Thyroid gland (tissue), 4 donors: Measurements from ENCODE around the gene TIAM2. TPM values are rescaled to one million over a fixed set of nuclear protein-coding genes. Genes with fewer than 3 reads are reported as not detected.

Experiments used
- DNase-seq, 2 donors: peaks; one replicate each; pipeline ENCODE4 v3.0.0-alpha.2; 2019
- H3K27ac ChIP-seq, 3 donors: fragments of 200-600 bp; sonication (generic); 1 replicate in 2 of 3; 2 replicates in 1 of 3; pipeline ENCODE4 v1.5.1; 2016 to 2019; ENCODE audit warnings: mild to moderate bottlenecking in 1 of 3, moderate library complexity in 1 of 3
- H3K27me3 ChIP-seq: fragments of 200-600 bp; sonication (generic); one replicate; pipeline ENCODE4 v1.5.1; 2019
- H3K36me3 ChIP-seq, 2 donors: fragments of 200-600 bp; sonication (generic); one replicate each; pipeline ENCODE4 v1.5.1; 2016 to 2019
- H3K4me1 ChIP-seq, 2 donors: fragments of 200-600 bp; sonication (generic); one replicate each; pipeline ENCODE4 v1.5.1; 2017 to 2019
- H3K4me3 ChIP-seq, 3 donors: fragments of 200-600 bp; sonication (generic); replicated peaks in 1 of 3; 1 replicate in 2 of 3; 2 replicates in 1 of 3; pipeline ENCODE4 v1.5.1; 2016; ENCODE audit warnings: mild to moderate bottlenecking in 1 of 3
- H3K9me3 ChIP-seq: fragments of 200-600 bp; sonication (generic); one replicate; pipeline ENCODE4 v1.5.1; 2017
- POLR2A ChIP-seq, 2 donors: fragments of 450-650 bp; IDR thresholded peaks; one replicate each; pipeline ENCODE4 v1.6.1; 2017; ENCODE audit warnings: antibody characterized with exemption in 2 of 2, mild to moderate bottlenecking in 2 of 2, moderate library complexity in 1 of 2
- WGBS, 2 donors: methylation state at CpG; one replicate each; pipeline ENCODE4 v1.1.5; 2017; 5-methylcytosine and 5-hydroxymethylcytosine counted together
- intact Hi-C: fragments of 100-400 bp; cut with DNase I; formaldehyde crosslinking; loops from one replicate; pipeline ENCODE4 v1.15.1; 2023
- total RNA-seq, 4 donors: library from RNA; depleted of rRNA; stranded (reverse); fragments of >200 nt; gene quantifications; one replicate each; pipeline ENCODE4 v1.2.3, GENCODE V29; 2016
- TF ChIP-seq, protein P1 (sequence below), 6 experiments: fragments of 200-600 bp in 3 of 6; fragments of 450-650 bp in 3 of 6; sonication (generic) in 3 of 6; IDR thresholded peaks; one replicate each; pipeline ENCODE4 v1.5.1; 2016 to 2019; ENCODE audit warnings: antibody characterized with exemption in 6 of 6, mild to moderate bottlenecking in 2 of 6, inconsistent platforms in 1 of 6, moderate library complexity in 1 of 6

TIAM2 gene
- total RNA-seq, 4 donors from 2014 or later, result 11.1 to 26.1 (median 18.5) TPM

DNA sequence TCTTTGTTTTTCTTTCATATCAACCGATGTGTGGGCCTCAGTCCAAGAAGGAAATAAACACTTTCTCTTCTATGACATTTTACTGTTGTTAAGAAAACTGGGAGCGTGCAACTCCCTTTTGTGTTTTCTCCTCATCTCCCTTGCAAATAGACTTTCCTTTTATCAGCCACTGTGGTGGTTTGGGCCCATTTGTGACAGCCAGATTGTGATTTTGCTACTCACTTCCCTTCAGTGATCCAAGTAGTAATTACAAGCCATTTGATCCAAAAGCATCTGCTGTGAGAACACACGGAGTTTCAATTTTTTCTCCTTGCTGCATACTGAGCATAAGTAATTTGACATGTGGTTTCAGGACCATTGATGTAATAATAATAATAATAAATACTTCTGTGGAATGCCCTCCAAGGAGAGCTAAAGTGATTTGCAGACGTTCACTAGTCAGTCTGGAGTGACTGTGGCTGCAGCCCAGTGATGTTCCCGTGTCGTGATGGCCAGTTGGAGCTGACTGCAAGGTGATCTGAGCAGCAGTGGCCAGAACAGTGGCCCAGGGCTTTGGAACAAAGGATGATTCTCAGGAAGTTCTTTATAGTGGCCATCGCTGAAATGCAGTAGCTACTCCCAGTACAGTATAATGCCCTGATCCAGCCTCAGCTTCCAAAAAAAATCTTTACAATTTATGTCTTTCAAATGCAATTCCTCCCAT, 176.8 kb downstream of the TIAM2 start:
- intact Hi-C loops, result loop anchor here (5.0 to 10.0 kb wide), 3 partner anchors 240 to 497 kb away; no protein-coding TSS in a partner anchor
- Histone ChIP-seq H3K27ac (peak overlapping the region in 2 of 3 donors; percentile 8 to 36), H3K4me1 (peaks cover 6 to 11% of the 10 kb centered on the region in 2 donors), H3K36me3 (no peaks in the 10 kb centered on the region), H3K9me3 (no peaks in the 10 kb centered on the region), H3K4me3 (no peak overlapping the region), H3K27me3 (no peaks in the 10 kb centered on the region)
- TF ChIP-seq, protein P1, sequence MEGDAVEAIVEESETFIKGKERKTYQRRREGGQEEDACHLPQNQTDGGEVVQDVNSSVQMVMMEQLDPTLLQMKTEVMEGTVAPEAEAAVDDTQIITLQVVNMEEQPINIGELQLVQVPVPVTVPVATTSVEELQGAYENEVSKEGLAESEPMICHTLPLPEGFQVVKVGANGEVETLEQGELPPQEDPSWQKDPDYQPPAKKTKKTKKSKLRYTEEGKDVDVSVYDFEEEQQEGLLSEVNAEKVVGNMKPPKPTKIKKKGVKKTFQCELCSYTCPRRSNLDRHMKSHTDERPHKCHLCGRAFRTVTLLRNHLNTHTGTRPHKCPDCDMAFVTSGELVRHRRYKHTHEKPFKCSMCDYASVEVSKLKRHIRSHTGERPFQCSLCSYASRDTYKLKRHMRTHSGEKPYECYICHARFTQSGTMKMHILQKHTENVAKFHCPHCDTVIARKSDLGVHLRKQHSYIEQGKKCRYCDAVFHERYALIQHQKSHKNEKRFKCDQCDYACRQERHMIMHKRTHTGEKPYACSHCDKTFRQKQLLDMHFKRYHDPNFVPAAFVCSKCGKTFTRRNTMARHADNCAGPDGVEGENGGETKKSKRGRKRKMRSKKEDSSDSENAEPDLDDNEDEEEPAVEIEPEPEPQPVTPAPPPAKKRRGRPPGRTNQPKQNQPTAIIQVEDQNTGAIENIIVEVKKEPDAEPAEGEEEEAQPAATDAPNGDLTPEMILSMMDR (IDR thresholded peaks at IDR 0.05), result no peak
- no peak for TF ChIP-seq POLR2A (IDR thresholded peaks at IDR 0.05)
- no peak for DNase-seq
- 65 to 66% methylated on average over 7 of the region's 7 CpGs for WGBS, 2 donors

DNA sequence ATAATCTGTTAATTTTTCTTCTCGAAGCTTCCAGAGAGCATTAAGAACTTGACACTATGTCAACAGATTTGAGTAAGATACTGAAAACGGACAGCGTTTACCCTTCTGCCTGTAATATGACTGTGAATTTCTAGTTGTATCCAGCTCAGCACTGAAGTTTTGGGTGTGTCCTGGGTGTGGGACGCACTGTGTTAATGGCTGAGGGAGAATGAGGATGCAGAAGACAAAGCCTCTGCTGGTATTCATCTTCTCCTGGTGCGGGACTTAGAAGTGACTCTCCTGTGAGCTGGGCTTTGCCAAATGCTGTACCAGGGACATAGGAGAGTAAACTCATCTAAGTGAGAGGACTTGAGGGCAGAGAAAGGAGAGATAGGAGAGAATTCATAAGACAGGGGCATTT, 178.4 kb downstream of the TIAM2 start:
- Histone ChIP-seq H3K36me3 (no peaks in the 10 kb centered on the region), H3K4me3 (no peak overlapping the region), H3K4me1 (peaks cover 6 to 11% of the 10 kb centered on the region in 2 donors), H3K9me3 (no peaks in the 10 kb centered on the region), H3K27ac (no peak overlapping the region), H3K27me3 (no peaks in the 10 kb centered on the region)
- intact Hi-C loops, result loop anchor here (5.0 to 10.0 kb wide), 3 partner anchors 241 to 499 kb away; no protein-coding TSS in a partner anchor
- no peak for DNase-seq
- TF ChIP-seq POLR2A (IDR thresholded peaks at IDR 0.05), result no peak
- TF ChIP-seq, protein P1 (IDR thresholded peaks at IDR 0.05), result no peak
- 95 to 98% methylated on average over 5 of the region's 5 CpGs for WGBS, 2 donors

DNA sequence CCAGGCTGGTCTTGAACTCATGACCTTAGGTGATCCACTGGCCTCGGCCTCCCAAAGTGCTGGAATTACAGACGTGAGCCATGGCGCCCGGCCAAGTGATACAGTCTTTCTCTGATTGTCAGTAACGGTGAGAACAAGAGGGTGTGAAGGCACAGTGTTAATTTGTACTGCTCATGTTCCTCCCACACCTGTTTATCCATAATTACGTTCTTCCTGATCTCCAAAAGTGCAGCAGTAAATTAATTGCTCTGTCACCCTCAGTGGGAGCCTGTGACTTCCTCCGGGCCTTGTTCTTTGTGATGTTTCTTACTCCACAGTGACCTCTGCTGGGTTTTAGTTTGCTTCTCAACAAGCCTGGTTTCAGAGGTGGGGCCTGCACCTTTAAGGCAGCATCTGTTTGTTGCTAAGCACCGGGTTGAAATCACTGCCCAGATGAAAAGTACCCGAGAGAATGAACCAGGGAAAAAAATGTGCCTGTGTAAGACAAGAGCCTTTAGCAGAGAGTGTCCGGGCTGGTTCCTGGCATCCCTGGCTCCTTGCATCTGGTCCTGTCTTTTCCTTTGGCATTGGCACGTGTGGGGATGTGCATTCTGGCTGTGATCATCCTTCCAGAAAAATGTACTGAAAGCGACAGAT, 179.6 kb downstream of the TIAM2 start:
- Histone ChIP-seq H3K4me1 (peaks cover 6 to 11% of the 10 kb centered on the region in 2 donors), H3K9me3 (no peaks in the 10 kb centered on the region), H3K4me3 (no peak overlapping the region), H3K27me3 (no peaks in the 10 kb centered on the region), H3K36me3 (no peaks in the 10 kb centered on the region), H3K27ac (no peak overlapping the region)
- intact Hi-C loops, result loop anchor here (5.0 to 10.0 kb wide), 4 partner anchors 78 to 500 kb away; no protein-coding TSS in a partner anchor
- no peak for TF ChIP-seq POLR2A (IDR thresholded peaks at IDR 0.05)
- TF ChIP-seq, protein P1 (IDR thresholded peaks at IDR 0.05), result peak in 5 of 6 experiments; percentile 33 to 86 (median 62)
- 40 to 41% methylated on average over 12 of the region's 12 CpGs for WGBS, 2 donors
- peak; percentile 72 to 73 for DNase-seq

DNA sequence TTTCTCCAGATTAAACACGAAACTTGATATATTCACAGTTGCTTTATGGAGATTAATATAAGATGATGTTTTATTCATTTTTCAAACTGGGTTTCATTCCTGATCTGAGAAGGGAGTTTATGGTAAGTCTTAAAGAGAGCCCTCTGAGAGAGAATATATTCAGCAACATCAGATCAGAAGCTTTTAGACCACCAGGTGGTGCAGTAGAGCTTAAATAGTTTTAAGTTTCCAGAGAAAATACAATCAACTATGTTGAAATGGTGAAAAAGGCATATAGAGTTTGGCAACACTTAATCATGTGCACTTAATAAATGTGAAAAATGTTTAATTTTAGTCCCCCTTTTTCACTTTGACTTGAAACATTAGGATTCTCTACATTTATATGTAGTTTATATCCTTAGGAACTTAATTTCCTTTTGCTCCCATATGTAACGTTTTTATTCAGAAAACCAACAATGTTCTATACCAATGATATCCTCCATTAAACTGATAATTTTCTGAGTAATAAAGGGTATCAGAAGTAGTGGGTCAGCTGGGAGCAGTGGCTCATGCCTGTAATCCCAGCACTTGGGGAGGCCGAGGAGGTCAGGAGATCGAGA, 182.3 kb downstream of the TIAM2 start:
- 83 to 86% methylated on average over 4 of the region's 4 CpGs for WGBS, 2 donors
- H3K36me3 ChIP-seq, result no peaks in the 10 kb centered on the region
- peak overlapping the region in 2 of 3 donors; percentile 22 to 56 for H3K27ac ChIP-seq
- peak; percentile 58 to 60 for DNase-seq
- intact Hi-C loops, result loop anchor here (5.0 to 10.0 kb wide), 2 partner anchors 75 to 503 kb away; no protein-coding TSS in a partner anchor
- no peak overlapping the region for H3K4me3 ChIP-seq
- no peaks in the 10 kb centered on the region for H3K4me1 ChIP-seq
- TF ChIP-seq POLR2A (IDR thresholded peaks at IDR 0.05), result no peak
- TF ChIP-seq, protein P1 (IDR thresholded peaks at IDR 0.05), result peak; percentile 46 to 93 (median 68)
- H3K9me3 ChIP-seq, result no peaks in the 10 kb centered on the region
- H3K27me3 ChIP-seq, result no peaks in the 10 kb centered on the region
